Breast epithelium (tissue), 4 donors: ENCODE results near the gene LEUTX. TPM values are rescaled to one million over a fixed set of nuclear protein-coding genes. Genes with fewer than 3 reads are reported as not detected.

Experiments used
- DNase-seq, 2 donors: peaks; one replicate each; pipeline ENCODE4 v3.0.0-alpha.2; 2019; ENCODE audit warnings: low spot score in 2 of 2
- H3K27ac ChIP-seq, 2 donors: fragments of 200-600 bp; sonication (generic) in 1 of 2; one replicate each; pipeline ENCODE4 v1.5.1; 2016 to 2019; ENCODE audit warnings: mild to moderate bottlenecking in 1 of 2
- H3K27me3 ChIP-seq, 2 donors: fragments of 200-600 bp; sonication (generic) in 1 of 2; one replicate each; pipeline versions ENCODE4 v1.5.1 to v1.6.0; 2017 to 2019; ENCODE audit warnings: control low read depth in 1 of 2, mild to moderate bottlenecking in 1 of 2
- H3K36me3 ChIP-seq: fragments of 200-600 bp; one replicate; pipeline ENCODE4 v1.5.1; 2019
- H3K4me1 ChIP-seq, 2 donors: fragments of 200-600 bp; sonication (generic); one replicate each; pipeline ENCODE4 v1.5.1; 2016 to 2019; ENCODE audit warnings: control low read depth in 1 of 2
- H3K4me3 ChIP-seq, 3 donors: fragments of 200-600 bp; sonication (generic); 1 replicate in 2 of 3; 2 replicates in 1 of 3; pipeline ENCODE4 v1.5.1; 2016 to 2019; ENCODE audit warnings: mild to moderate bottlenecking in 3 of 3, moderate library complexity in 2 of 3
- H3K9me3 ChIP-seq, 2 donors: fragments of 200-600 bp; sonication (generic) in 1 of 2; one replicate each; pipeline ENCODE4 v1.5.1; 2016 to 2019; ENCODE audit warnings: control low read depth in 1 of 2
- POLR2A ChIP-seq: fragments of 450-650 bp; IDR thresholded peaks from one replicate; pipeline ENCODE4 v1.6.1; 2016; ENCODE audit warnings: antibody characterized with exemption, mild to moderate bottlenecking, moderate library complexity
- POLR2AphosphoS5 ChIP-seq, 3 donors: sonication (generic); formaldehyde crosslinking; IDR thresholded peaks; one replicate each; pipeline ENCODE4 v1.6.1; 2017; ENCODE audit warnings: antibody characterized with exemption in 3 of 3
- intact Hi-C: fragments of 100-400 bp; cut with DNase I; formaldehyde crosslinking; loops from one replicate; pipeline ENCODE4 v1.15.1; 2023; ENCODE audit warnings: low total_unique reads
- total RNA-seq, 3 donors: library from RNA; depleted of rRNA; stranded (reverse); fragments of >200 nt; gene quantifications; one replicate each; pipeline ENCODE4 v1.1.0, GENCODE V29; 2016
- TF ChIP-seq, protein P1 (sequence below), 3 donors: fragments of 450-650 bp; IDR thresholded peaks; one replicate each; pipeline ENCODE4 v1.5.1; 2016 to 2017; ENCODE audit warnings: antibody characterized with exemption in 3 of 3, mild to moderate bottlenecking in 3 of 3, moderate library complexity in 3 of 3

The LEUTX gene
- total RNA-seq, 3 donors from 2014 or later, result not detected

DNA sequence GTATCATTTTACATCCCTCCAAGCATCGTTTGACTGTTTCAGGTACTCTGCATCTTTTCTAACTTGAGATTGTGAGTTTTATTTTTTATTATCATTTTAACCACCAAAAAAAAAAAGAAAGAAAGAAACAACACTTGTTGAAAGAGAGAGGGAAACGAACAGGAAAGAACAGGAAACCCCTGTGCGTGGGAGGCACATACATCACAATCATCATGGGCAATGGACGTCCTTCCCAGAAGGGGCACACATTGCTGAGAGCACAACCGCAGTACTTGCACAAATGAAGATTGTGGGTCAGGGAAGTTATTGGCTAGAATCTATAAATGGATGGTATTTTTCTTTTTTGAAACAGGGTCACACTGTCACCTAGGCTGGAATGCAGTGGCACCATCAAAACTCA lies 42.6 kb upstream of the LEUTX start:
- intact Hi-C loops, result no loop called here
- DNase-seq, result no peak
- TF ChIP-seq POLR2AphosphoS5 (IDR thresholded peaks at IDR 0.05) (no peak), POLR2A (no peak)
- TF ChIP-seq, protein P1, sequence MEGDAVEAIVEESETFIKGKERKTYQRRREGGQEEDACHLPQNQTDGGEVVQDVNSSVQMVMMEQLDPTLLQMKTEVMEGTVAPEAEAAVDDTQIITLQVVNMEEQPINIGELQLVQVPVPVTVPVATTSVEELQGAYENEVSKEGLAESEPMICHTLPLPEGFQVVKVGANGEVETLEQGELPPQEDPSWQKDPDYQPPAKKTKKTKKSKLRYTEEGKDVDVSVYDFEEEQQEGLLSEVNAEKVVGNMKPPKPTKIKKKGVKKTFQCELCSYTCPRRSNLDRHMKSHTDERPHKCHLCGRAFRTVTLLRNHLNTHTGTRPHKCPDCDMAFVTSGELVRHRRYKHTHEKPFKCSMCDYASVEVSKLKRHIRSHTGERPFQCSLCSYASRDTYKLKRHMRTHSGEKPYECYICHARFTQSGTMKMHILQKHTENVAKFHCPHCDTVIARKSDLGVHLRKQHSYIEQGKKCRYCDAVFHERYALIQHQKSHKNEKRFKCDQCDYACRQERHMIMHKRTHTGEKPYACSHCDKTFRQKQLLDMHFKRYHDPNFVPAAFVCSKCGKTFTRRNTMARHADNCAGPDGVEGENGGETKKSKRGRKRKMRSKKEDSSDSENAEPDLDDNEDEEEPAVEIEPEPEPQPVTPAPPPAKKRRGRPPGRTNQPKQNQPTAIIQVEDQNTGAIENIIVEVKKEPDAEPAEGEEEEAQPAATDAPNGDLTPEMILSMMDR (IDR thresholded peaks at IDR 0.05), result no peak
- no peaks in the 10 kb centered on the region for H3K9me3 ChIP-seq
- no peak overlapping the region for H3K4me3 ChIP-seq
- H3K27me3 ChIP-seq, result no peaks in the 10 kb centered on the region
- no peaks in the 10 kb centered on the region for H3K4me1 ChIP-seq
- no peaks in the 10 kb centered on the region for H3K36me3 ChIP-seq
- no peak overlapping the region for H3K27ac ChIP-seq

DNA sequence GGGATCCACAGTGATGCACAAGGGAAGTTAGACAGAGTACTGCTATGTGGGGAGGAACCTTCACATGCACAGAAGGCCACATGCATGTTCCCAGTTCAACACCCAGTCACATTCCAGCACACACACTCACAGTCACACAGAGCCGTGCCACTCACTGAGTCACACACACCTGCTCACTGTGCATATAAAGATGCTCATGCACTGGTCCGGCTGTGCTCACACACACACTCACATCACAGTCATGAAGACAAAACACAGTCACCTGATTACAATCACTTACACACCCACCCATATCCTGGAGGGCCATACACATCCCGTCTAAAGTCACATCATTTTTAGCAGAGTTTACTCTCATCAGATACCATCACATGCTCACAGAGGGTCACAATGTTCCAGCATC lies 41.3 kb upstream of the LEUTX start:
- Histone ChIP-seq H3K36me3 (no peaks in the 10 kb centered on the region), H3K27me3 (no peaks in the 10 kb centered on the region), H3K27ac (no peak overlapping the region), H3K4me1 (no peaks in the 10 kb centered on the region), H3K9me3 (no peaks in the 10 kb centered on the region), H3K4me3 (no peak overlapping the region)
- TF ChIP-seq, protein P1 (IDR thresholded peaks at IDR 0.05), result no peak
- TF ChIP-seq POLR2A, result no peak
- no peak for TF ChIP-seq POLR2AphosphoS5 (IDR thresholded peaks at IDR 0.05)
- intact Hi-C loops, result no loop called here
- no peak for DNase-seq

DNA sequence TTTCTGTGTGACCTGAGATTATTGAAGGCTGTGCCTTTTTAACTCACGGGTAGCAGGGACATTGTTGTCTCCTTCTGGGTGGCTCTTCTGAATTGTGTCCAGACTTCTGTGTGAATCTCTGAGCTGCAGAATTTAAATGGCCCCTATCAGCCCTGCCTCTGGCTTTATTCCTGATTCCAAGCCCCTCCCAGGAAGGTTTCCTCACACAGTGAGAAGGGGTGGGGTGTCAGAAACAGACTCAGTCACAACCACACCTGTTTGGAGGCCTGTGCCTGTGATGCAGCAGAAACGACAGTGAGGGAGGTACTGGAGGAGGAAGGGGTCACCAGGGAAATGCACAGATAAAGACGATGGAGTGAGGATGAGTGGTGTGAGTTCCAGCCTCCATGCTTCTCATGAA lies 40.8 kb upstream of the LEUTX start, which contains the start of gene CLC:
Gene CLC (minus strand): TSS at position 139 of the 400 bp plus-strand sequence. CDS start 77 bp downstream, at position 62.
- Histone ChIP-seq H3K4me1 (no peaks in the 10 kb centered on the region), H3K27ac (no peak within 1 kb of the TSS), H3K36me3 (no peaks in the 10 kb centered on the region), H3K4me3 (no peak within 1 kb of the TSS), H3K9me3 (no peaks in the 10 kb centered on the region), H3K27me3 (no peaks in the 10 kb centered on the region)
- intact Hi-C loops, result no loop called here
- DNase-seq, result no peak
- TF ChIP-seq, protein P1 (IDR thresholded peaks at IDR 0.05), result no peak
- TF ChIP-seq POLR2A, result no peak
- TF ChIP-seq POLR2AphosphoS5 (IDR thresholded peaks at IDR 0.05), result no peak

DNA sequence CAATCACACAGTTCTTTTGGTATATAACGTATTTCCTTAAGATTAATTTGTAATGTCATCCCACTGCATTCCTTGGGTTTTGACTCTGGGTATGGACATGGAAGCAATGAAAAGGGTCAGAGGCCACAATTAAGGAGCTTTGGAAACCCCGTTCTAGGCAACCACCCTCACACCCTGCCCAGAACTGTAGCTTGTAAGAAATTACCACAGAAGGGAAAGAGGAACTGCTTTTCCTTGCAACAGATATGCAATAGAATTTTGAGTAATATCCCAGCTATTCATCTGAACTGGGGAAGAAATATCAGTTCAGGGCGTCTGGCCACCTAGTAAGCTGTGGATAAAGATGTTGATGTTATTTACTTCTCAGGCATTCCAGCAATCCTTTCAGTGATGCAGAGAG lies 39.8 kb upstream of the LEUTX start:
- Histone ChIP-seq H3K36me3 (no peaks in the 10 kb centered on the region), H3K27ac (no peak overlapping the region), H3K27me3 (no peaks in the 10 kb centered on the region), H3K4me3 (no peak overlapping the region), H3K9me3 (no peaks in the 10 kb centered on the region), H3K4me1 (no peaks in the 10 kb centered on the region)
- no peak for DNase-seq
- intact Hi-C loops, result no loop called here
- no peak for TF ChIP-seq POLR2A
- no peak for TF ChIP-seq POLR2AphosphoS5 (IDR thresholded peaks at IDR 0.05)
- TF ChIP-seq, protein P1 (IDR thresholded peaks at IDR 0.05), result no peak

DNA sequence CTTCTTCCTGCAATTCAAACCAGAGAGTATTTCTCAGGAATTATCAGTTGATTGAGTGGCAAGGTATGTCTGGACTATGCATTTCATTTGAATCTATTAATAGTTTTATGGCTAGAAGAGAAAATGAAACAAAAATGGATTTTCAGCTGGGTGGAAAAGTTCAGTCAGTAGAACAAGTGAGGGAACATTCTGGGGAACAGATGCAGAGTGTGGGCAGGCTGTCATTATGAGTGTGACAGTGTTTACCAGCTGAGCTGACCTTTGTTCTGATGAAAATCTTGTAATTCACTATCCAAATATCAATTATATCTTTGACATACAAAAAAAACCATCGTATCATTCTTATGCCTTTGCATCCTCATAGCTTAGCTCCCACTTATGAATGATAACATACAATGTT lies 38.3 kb upstream of the LEUTX start:
- TF ChIP-seq, protein P1 (IDR thresholded peaks at IDR 0.05), result no peak
- TF ChIP-seq POLR2AphosphoS5 (IDR thresholded peaks at IDR 0.05) (no peak), POLR2A (no peak)

More for the DNA sequence above, 38.3 kb upstream of the LEUTX start:
- Histone ChIP-seq H3K4me1 (no peaks in the 10 kb centered on the region), H3K9me3 (no peaks in the 10 kb centered on the region), H3K36me3 (no peaks in the 10 kb centered on the region), H3K27ac (no peak overlapping the region), H3K4me3 (no peak overlapping the region), H3K27me3 (no peaks in the 10 kb centered on the region)
- DNase-seq, result no peak
- intact Hi-C loops, result no loop called here
